HG02870 (cell line): ENCODE measurements around the gene TMEM258.
A peak's percentile ranks its signal among the peaks of the same experiment; 100 is the strongest.

Experiments
- ATAC-seq: cut with Tn5 transposase; IDR thresholded peaks from one replicate; pipeline ENCODE4 v1.9.1; 2021; ENCODE audit warnings: mild to moderate bottlenecking, moderate library complexity; ENCODE audit not compliant: unreplicated experiment

The TMEM258 gene

DNA sequence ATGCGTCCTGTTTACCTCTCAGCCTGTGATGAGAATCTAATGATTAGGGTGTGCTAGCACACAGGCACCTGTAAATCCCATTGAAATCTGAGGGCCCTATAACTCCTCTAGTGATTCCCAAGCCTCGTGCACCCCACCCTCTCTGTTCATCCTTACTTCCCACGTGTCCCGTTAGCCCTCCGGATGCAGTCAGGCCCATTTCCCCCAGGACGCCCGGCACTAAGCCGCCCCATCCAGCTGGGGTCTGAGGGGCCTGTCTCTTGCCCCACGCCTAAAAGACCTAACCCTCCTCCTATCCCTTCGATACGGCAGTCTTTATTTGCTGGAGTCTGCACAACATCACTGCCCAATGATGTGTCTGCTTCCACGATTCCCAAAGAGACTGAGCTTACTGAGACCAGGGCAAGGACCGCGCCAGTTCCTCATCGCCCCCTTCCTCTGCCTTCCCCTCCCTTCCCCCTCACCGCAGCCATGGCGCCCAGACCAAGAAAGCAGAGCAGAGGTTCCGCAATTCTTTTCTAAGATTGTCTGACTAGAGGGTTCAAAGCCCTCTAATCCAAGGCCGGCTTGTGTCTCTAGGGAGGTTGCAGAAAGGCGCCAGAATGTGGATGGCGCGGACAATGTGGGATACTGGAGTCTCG is 34.7 kb upstream of the TMEM258 start:
- ATAC-seq = no peak

DNA sequence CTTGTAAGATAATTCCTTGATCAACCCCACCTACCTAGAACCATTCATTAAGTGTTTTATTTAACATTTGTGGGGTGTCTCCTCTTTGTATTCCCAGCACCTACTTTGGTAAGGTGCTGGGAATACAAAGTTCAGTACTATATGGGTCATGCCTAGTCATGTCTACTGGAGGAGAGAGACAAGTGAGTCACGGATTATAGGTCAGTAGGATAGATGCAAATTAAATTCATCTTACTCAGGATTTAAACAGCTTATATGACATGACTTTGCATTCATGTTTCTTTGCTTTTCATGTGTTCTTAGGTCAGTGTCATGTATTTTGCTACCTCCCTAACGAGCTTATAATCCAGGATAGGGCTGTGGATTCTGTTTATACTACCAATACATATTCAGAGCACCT is 27.8 kb upstream of the TMEM258 start:
- ATAC-seq = no peak

DNA sequence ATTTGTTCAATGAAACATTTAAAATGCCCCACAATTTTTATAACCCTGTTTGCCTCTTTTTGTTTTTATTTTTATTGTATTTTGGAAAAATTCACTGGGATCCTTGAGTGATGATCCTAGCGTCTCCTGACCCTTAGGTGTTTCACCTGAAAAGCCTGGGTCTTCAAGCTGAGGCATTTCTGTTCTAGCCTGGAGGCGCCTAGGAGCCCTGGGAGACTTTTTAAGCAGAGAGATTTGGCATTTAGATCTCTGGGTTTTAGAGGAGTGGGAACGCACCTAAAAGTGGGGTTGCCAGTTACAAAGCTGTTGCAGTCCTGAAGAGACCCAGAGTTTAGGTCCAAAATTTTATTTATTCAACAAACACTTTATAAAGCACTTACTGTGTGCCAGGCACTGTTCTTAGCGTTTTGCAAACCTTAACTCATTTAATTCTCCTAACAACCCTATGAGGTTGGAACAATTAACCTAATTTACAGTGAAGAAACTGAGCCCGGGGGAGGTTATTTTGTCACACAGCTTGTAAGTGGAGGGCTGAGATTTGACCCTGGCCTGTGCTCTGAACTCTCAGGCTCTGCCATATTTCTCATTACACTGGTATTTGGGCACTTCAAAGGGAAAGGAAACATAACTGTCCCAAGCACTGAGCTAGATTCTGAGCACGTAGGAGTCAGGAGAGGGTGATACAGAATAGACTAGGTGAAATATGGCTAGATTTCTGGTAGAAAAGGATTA is 25.2 kb upstream of the TMEM258 start:
- no peak for ATAC-seq

DNA sequence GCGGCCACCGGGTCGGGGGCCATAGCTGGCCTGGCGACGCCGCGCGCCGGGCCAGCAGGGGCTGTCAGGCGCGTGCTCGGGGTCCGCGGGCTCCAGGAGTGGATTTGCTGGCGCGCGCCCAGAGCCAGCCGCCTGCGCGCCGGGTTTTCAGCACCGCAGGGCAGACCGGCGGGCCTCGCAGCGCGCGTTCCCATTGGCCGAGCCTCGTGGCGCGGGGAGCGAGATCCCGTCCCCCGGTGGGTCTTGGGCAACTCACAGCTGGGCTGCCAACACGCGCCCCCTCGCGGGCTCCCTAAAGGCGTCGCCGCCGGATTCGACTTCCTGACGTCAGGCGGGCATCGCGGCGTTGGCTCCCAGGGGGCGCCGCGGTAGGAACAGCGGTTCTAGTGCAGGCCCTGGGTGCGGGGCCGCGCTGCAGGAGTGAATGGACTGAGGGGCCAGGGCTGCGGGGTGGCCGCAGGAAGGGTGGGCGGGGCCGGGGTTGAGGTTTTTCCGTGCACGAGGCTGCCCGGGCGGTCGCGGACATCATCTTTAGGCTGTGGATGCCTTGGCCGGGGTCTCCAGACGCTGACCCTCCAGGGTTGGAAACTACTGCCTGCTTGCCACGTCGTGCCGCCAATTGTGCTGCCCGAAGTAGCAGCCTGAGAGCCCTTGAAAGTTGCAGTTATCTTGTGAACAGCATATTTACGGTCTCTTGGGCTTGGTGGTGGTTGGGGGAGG is 24.5 kb upstream of the TMEM258 start, which contains the start of gene FADS1:
TSS of gene FADS1 (minus strand) at position 268 of the 720 bp plus-strand sequence. CDS start at position 194, 74 bp downstream.
- ATAC-seq = no peak

DNA sequence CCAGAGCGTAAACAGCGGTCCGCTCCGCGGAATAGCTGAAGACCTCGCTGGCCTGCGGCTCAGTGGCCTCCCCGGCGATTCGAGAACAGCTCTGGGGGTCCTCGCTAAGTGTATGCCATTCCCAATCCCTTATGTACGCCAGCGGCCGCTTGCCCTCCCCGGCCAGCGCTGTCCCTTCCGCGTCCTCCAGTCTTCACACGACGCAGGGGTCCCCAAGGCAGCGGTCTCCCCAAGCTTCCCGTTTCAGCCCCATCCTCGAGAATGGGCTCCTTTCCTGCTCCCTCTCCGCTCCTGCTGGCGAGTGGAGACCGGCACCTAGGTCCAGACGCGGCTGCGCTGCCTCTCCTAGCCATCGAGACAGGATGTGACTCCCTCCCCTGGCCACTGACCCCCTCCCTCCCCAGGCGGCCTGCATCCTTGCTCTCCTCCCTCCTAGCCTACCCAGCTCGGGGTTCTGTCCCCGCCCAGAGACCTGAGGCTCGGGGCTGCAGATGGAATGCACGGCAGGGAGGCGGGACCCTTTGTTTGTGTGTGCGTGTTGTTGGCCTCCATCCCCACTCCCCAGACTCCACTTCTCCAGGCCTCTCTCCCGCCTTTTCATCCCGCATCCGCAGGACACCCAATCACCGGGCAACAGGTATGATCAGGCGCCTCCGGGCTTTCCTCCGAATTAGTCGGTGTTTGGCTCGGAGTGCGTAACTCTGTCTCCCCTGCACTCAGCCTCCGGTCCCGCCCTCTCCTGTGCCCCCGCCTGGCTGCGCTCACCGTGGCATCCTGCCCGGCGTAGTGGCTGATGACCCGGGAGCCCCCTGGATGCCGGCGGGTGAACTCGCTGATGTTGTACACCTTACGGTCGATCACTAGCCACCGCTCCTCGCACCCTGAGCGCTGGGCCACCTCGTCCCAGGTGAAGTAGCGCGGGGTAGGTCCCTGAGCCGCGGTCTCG is 23.7 kb upstream of the TMEM258 start:
- ATAC-seq = no peak

DNA sequence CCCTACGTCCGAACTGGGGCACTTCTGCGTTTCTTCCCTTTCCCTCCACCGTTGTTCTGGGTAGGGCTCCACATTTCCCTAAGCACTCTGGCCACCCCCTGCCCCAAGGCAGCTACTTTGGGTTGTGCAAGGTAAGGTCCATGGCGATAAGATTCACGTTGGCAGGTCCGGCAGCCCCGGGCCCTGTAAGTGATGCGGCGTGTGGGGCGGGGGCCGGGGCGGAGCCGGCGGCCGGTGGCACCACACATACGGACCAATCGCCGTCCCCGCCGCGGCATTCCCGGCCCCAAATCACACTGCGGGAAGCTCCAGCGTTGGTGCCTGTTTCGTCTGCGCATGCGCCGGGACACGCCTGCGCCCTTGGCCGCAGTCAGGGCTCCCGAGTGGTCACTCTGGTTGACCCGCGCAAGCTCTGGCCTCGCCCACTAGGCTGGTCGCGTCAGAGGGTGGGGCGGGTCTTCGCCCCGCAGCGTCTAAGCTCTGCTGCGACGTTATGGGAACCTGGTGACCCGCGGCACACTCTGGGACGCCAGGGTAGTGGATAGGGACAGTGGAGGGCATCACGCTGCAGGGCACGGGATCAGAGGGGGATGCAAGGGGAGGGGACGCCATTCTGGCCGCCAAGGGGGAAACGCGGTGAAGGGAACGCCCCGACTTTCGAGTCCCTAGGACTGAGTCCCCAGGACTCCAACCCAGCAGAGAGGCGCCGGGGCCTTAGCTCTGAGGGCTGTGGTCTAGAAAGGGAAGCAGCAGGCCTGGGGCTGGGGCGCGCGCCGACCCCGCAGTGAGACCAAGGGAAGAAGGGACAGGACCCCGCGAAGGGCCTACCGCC is 22.8 kb upstream of the TMEM258 start:
- ATAC-seq = peak; percentile 49

DNA sequence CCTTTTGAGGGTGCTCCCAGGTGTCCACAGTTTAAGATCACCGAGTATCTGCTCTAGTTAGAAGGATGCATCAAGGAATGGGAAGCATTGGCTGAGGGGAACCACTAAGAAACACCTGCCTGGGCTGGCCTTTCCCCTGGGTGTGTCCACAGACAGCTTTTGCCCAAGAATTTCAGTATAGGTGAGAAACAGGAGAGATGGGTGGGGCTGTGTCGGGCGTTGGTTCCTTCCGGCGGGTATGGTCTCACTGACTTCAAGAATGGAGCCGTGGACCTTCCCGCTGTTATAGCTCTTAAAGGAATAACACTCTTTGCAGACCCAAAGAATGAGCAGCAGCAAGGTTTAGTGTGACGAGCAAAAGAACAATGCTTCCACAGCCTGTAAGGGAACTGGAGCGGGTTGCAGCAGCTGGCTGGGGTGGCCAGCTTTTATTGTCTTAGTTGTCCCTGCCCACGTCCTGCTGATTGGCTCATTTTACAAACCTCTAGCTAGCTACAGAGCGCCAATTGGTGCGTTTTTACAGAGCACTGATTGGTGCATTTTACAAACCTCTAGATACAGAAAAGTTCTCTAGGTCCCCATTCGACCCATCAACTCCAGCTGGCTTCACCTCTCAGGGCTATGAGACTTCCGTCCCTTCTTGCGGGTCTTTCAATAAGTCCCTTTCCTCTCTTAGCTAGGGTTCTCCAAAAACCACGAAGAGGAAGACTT is 22.0 kb upstream of the TMEM258 start:
- no peak for ATAC-seq

DNA sequence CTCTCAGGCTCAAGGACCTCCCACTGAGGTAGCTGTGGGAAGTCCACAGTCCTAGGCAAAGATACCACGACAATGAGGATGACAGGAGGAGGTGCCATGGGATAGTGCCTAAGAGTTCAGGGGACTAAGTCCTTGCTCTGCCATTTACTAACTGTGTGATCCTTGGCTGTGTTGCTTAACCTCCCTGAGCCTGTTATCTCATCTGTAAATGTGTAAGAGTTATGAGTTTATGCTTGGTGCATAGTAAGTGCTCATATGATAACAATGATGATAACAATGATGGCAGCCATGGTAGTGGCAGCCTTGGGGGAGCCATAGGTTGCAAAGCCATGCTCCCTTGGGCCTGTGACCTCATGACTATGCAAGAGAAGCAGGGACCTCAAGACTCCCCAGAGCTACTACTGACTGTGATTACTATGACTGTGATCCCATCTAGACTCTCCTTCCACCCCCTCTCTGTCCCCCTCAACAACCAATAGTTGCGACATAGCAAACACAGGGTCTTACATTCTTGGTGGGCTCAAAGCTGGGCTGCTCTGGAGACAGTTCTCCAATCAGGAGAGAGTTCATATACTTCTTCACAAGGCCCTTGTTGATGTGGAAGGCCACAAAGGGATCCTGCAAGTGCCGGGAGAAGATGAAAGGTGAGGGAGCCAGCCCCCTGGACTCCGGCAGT is 20.5 kb upstream of the TMEM258 start:
- no peak for ATAC-seq

DNA sequence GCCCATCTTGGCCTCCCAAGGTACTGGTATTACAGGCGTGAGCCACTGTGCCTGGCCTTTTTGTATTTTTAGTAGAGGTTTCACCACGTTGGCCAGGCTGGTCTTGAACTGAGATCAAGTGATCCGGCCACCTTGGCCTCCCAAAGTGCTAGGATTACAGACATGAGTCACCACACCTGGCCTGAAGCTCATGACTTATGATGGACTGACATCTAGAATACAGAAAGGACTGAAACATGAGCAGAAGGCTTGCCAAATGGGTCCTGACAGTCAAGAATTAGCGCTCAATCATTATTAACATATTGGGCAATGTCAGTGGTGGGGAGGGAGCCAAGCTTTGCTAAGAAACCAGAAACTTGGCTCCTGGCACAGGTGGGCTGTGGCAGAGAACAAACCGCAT is 19.4 kb upstream of the TMEM258 start:
- ATAC-seq = no peak

DNA sequence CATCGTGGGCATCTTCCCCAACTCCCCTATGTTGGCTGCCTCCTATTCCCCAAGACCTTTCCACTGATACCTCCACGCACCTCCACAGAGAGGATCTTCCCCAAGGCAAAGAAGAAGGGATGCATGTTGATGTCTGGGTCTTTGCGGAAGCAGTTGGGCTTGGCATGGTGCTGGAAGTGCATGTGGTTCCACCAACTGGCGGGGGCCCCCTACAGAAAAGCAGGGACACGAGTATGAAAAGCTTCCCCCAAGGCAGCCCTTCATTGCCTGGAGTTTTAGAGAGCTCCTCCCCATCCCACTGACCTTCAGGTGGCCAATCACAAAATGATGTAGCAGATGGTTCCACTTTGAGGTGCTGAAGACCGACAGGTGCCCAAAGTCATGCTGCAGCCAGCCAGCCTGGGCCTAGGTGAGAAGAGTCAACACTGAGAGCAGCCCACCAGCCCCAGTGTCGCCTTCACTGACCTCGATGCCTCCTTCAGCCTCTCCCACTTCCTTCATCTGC is 18.3 kb upstream of the TMEM258 start:
- no peak for ATAC-seq

DNA sequence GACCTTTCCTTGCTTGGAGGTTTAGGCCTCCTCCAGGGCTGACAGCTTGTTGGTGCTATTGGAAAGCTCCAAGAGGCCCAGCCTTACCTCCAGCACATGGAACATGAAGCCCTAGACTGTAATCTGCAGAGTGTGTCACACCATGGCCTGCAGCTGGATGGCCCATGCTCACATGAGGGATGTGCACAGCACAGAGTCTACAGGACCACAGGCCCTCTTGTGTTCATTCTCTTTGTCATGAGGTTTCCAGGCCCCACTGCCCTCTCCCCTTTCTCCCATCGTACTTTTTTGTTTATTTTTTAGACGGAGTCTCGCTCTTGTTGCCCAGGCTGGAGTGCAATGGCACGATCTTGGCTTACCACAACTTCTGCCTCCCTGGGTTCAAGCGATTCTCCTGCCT is 14.4 kb upstream of the TMEM258 start:
- ATAC-seq = no peak

DNA sequence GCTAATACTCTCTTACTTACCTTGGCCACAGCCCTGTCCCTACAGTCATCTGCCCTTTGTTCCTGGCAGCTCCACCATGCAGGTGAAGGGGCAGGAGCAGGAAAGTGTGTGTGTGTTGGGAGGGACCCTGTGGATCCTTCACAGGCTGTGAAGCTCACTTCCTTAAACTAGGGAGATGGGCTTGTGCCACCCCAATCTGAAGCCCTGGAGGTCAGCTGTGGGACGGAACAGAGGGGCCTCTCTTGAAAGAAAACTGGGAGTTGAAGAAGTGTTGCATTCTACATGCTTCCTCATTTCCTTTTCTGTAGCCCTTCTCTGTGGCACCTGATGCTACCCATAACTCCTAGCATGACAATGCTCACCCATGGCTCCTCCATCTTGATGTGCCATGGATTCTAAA is 12.7 kb upstream of the TMEM258 start:
- no peak for ATAC-seq

DNA sequence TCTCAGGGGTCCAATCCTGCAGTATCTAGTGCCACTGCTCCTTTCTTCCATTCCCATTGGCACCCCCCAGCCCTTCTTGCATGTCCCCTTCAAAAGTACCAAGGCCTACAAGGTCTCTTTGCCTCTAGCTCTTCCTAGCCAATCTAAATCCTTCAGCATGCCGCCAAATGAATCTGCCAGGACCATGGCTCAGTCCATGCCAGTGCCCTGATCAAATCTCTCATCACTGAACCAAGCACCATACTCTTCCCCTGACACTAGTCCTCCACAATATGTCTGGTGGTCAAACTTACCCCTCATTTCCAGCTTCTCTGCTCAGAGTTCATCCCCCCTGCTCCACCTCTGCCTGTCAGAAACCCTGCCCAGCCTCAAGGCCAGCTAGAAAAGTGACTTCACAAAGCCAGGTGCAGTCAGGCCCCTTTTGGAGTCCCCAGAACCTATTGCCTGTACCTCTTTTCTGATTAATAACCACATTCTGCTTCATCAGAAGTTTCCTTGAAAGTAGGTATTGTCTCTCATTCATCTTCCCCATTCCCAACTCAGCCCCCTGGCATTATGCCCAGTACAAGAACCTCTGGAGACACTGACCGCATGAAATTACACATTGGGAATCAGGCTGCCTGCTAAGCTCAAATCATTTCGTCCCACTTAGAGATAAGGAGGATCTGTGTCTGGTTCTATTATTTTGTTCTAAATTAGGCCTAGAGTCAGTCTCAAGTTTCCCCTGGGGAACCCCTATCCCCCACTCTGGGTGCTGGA is 11.7 kb upstream of the TMEM258 start:
- ATAC-seq = no peak

DNA sequence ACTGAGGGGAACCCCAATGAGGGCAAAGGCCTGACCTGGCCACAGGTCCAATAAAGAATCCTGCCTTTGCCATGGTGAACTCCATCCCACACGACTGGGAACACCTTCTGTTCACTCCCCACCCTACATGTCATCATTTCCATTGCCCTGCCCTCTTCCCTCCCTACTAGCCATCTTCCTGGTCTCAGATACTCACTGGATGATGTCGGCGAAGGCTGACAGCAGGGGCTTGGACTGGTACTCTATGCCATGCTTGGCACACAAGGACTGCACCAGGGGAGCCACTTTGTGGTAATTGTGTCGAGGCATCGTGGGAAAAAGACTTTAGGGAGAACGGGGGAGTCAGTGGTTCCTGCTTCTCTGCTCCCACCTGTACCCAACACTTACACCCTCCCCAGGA is 10.2 kb upstream of the TMEM258 start:
- no peak for ATAC-seq

DNA sequence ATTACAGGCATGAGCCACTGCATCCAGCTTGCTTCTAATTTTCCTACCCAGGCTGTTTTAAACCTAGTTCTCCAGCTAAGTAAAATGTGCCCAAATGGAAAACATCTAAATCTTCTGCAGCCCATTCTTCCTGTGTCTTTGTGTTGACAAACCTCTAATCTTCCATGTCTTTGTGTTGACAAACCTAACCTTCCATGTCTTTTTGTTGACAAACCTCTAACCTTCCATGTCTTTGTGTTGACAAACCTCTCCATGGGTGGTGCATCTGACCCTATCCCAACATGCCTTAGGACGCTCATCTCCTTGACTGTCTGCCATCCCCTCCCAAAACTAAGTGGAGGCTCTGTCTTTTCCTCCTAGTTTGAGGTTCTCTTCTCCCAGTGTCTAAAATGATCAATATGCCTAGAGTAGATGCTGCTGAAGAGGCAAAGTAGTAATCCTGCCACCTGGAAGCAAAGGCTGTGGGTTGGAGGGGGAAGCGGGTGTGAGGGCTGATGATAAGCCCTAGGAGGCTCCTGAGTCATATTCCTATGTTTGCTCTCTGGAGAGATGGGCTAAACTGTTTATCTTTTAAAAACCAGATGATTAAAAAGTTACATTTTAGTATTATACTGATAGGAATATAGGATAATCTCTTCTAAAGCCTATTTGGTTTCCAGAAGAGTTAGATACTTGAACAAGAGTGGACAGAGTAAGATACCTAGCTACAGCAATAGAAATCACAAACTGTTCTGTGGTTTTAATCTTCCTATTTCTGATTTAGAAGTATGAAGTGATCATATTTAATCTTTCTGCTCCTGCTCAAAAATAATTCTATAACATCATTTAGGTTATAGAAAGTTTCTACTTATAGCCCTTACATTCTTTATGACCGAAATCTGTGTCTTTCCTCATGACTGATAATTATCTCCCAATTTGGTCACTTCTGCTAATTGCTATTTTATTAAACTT is 8.2 kb upstream of the TMEM258 start:
- ATAC-seq = no peak

DNA sequence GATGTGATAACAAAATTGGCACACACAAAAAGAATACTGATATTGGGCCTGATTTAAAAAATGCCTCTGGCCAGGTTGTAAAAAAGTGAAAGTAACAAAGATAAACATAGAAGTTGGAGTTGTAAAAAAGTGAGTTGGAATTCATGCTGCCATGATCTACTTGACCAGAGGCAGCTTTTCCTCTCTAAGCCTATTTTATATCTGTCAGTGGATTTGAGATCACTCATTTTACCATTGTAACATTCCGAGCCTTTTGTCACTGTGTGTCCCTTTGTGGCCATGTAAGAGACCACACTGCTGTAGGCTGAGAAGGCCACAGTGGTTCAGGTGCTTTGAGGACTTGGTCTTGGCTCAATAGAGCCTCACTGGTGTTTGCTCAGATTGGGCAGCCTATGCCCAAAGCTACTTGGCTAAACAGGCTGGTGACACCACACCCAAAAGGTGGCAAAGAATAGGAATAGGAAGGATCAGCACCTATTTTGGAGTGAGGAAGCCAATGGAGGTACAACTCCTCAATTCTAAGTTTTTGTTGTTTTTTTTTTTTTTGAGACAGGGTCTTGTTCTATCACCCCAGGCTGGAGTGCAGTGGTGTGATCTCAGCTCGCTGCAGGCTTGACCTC is 7.4 kb upstream of the TMEM258 start:
- no peak for ATAC-seq
